Measurements from ENCODE around the gene PPA1.
"Not testable (repeated sequence)": the region's sequence is repeated elsewhere in the genome, so short reads cannot be mapped to it uniquely, and the experiment has no call there.

The PPA1 gene

GRCh38 chr10:70223728-70224127 lies 9.5 kb downstream of the PPA1 start:
- no peak for DNase-seq (ENCODE audit: low read depth)
- H3K4me3 ChIP-seq (ENCODE audit: control insufficient read depth, low read depth, low read length) = no peak overlapping the region
- TF ChIP-seq CTCF (conservative IDR thresholded peaks at IDR 0.05; ENCODE audit: control insufficient read depth, insufficient read depth, low read depth, low read length) = no peak

GRCh38 chr10:70222811-70223447 lies 10.3 kb downstream of the PPA1 start:
- DNase-seq (ENCODE audit: low read depth); H3K4me3 ChIP-seq (ENCODE audit: control insufficient read depth, low read depth, low read length): not testable (repeated sequence)

- no peak for TF ChIP-seq CTCF (conservative IDR thresholded peaks at IDR 0.05; ENCODE audit: control insufficient read depth, insufficient read depth, low read depth, low read length)
- no peak overlapping the region for H3K4me3 ChIP-seq (ENCODE audit: control insufficient read depth, low read depth, low read length)
- DNase-seq (ENCODE audit: low read depth) = no peak
Observed at GRCh38 chr10:70222340-70222794, 10.9 kb downstream of the PPA1 start.

- H3K4me3 ChIP-seq (ENCODE audit: control insufficient read depth, low read depth, low read length) = no peak overlapping the region
- TF ChIP-seq CTCF (conservative IDR thresholded peaks at IDR 0.05; ENCODE audit: control insufficient read depth, insufficient read depth, low read depth, low read length) = no peak
Observed at GRCh38 chr10:70221030-70221429, 12.2 kb downstream of the PPA1 start.

GRCh38 chr10:70212879-70213278 lies 20.4 kb downstream of the PPA1 start:
- no peak overlapping the region for H3K4me3 ChIP-seq (ENCODE audit: control insufficient read depth, low read depth, low read length)
- no peak for DNase-seq (ENCODE audit: low read depth)
- TF ChIP-seq CTCF (conservative IDR thresholded peaks at IDR 0.05; ENCODE audit: control insufficient read depth, insufficient read depth, low read depth, low read length) = no peak

More at GRCh38 chr10:70221030-70221429, 12.2 kb downstream of the PPA1 start:
- DNase-seq (ENCODE audit: low read depth) = no peak

GRCh38 chr10:70212277-70212676 lies 21.0 kb downstream of the PPA1 start:
- H3K4me3 ChIP-seq (ENCODE audit: control insufficient read depth, low read depth, low read length) = no peak overlapping the region
- no peak for DNase-seq (ENCODE audit: low read depth)
- no peak for TF ChIP-seq CTCF (conservative IDR thresholded peaks at IDR 0.05; ENCODE audit: control insufficient read depth, insufficient read depth, low read depth, low read length)

- TF ChIP-seq CTCF (conservative IDR thresholded peaks at IDR 0.05; ENCODE audit: control insufficient read depth, insufficient read depth, low read depth, low read length) = no peak
- DNase-seq (ENCODE audit: low read depth) = no peak
Observed at GRCh38 chr10:70206762-70207161, 26.5 kb downstream of the PPA1 start.

More at GRCh38 chr10:70206762-70207161, 26.5 kb downstream of the PPA1 start:
- H3K4me3 ChIP-seq (ENCODE audit: control insufficient read depth, low read depth, low read length) = no peak overlapping the region

All from fibroblast of mammary gland (primary cell).